GM12878 (cell line): ENCODE results near the gene PHC3. TPM values are rescaled to one million over a fixed set of nuclear protein-coding genes. Genes with fewer than 3 reads are reported as not detected.

Experiments used
- BACH1 ChIP-seq: fragments of 450-650 bp; IDR thresholded peaks from 2 replicates; pipeline ENCODE4 v1.6.1; 2017; ENCODE audit warnings: mild to moderate bottlenecking, borderline replicate concordance
- EGR1 ChIP-seq, 2 experiments: IDR thresholded peaks; 1 replicate in 1 of 2; 2 replicates in 1 of 2; pipeline ENCODE4 v1.6.1; 2011 to 2012; ENCODE audit warnings: low read depth in 2 of 2, low read length in 2 of 2, borderline replicate concordance in 1 of 2, mild to moderate bottlenecking in 1 of 2, moderate library complexity in 1 of 2
- KDM1A ChIP-seq: fragments of 200-600 bp; sonication (generic); IDR thresholded peaks from 2 replicates; pipeline ENCODE4 v1.6.1; 2016; ENCODE audit warnings: borderline replicate concordance
- MTA3 ChIP-seq: IDR thresholded peaks from 2 replicates; pipeline ENCODE4 v1.6.1; 2012; ENCODE audit warnings: low read length, inconsistent platforms, borderline replicate concordance
- NFYA ChIP-seq: IDR thresholded peaks from 2 replicates; pipeline ENCODE4 v1.6.1; 2011; ENCODE audit warnings: low read depth, mild to moderate bottlenecking, low read length, improper control_type of control experiment, borderline replicate concordance
- POLR2AphosphoS5 ChIP-seq: IDR thresholded peaks from 2 replicates; pipeline ENCODE4 v1.6.1; 2011; ENCODE audit warnings: mild to moderate bottlenecking, low read length, inconsistent platforms
- SKIL ChIP-seq: fragments of 450-650 bp; IDR thresholded peaks from 2 replicates; pipeline ENCODE4 v1.6.1; 2017; ENCODE audit warnings: mild to moderate bottlenecking, low read depth, inconsistent platforms; ENCODE audit not compliant: poor library complexity, severe bottlenecking
- SPI1 ChIP-seq: IDR thresholded peaks from 2 replicates; pipeline ENCODE4 v1.6.1; 2011; ENCODE audit warnings: low read depth, mild to moderate bottlenecking, low read length, moderate library complexity, borderline replicate concordance; ENCODE audit not compliant: insufficient read depth
- SRF ChIP-seq, 2 experiments: IDR thresholded peaks; 2 replicates each; pipeline ENCODE4 v1.6.1; 2011; ENCODE audit warnings: low read depth in 2 of 2, low read length in 2 of 2, mild to moderate bottlenecking in 1 of 2, moderate library complexity in 1 of 2
- YY1 ChIP-seq: IDR thresholded peaks from 2 replicates; pipeline ENCODE4 v1.6.1; 2011; ENCODE audit warnings: low read depth, mild to moderate bottlenecking, low read length
- ZNF207 ChIP-seq: fragments of 450-650 bp; IDR thresholded peaks from 2 replicates; pipeline ENCODE4 v1.6.1; 2014; ENCODE audit warnings: antibody characterized with exemption, mild to moderate bottlenecking, borderline replicate concordance
- ZNF622 ChIP-seq: fragments of 450-650 bp; IDR thresholded peaks from 2 replicates; pipeline ENCODE4 v1.6.1; 2017; ENCODE audit warnings: mild to moderate bottlenecking, inconsistent platforms
- polyA plus RNA-seq, 11 experiments: library from polyadenylated mRNA; depleted of rRNA in 4 of 11; unstranded in 6 of 11; stranded (reverse) in 5 of 11; fragments of >200 nt; fragmentation: Nextera tagmentation in 4 of 11; fragmentation: Illumina TruSeq in 1 of 11; extraction: Ambion mirVana in 4 of 11; extraction: Trizol in 1 of 11; gene quantifications; 1 replicate in 1 of 11; 2 replicates in 10 of 11; pipeline versions ENCODE4 v1.2.1 to v1.2.3, GENCODE V29; 2011 to 2016; ENCODE audit warnings: inconsistent platforms in 2 of 11, missing spikeins in 2 of 11, low read depth in 1 of 11
- total RNA-seq, 4 experiments: library from RNA; depleted of rRNA in 3 of 4; stranded (reverse); fragments of >200 nt in 3 of 4; fragmentation: Illumina TruSeq in 1 of 4; extraction: Trizol in 1 of 4; gene quantifications; 2 replicates each; pipeline versions ENCODE4 v1.2.1 to v1.2.3, GENCODE V29; 2013 to 2021

The PHC3 gene
- total and polyA plus RNA-seq, 10 of the 15 experiments (the other 5 are each of a cell fraction or from before 2014, with no cell fraction given), result 3.3 to 62.3 (median 22.1) TPM

- TF ChIP-seq MTA3, result peak; percentile 94; the same call in 1 of the 2 replicates
- TF ChIP-seq KDM1A, result no peak
- TF ChIP-seq EGR1 (IDR thresholded peaks at IDR 0.05; ENCODE audit: borderline replicate concordance in 1 of 2, low read depth in 2 of 2, low read length in 2 of 2), result no peak
- TF ChIP-seq SRF (IDR thresholded peaks at IDR 0.05; ENCODE audit: low read depth in 2 of 2, low read length in 2 of 2), result no peak
- no peak for TF ChIP-seq ZNF622
- TF ChIP-seq SKIL, result peak; percentile 54
- no peak for TF ChIP-seq SPI1
- no peak for TF ChIP-seq POLR2AphosphoS5
- TF ChIP-seq ZNF207, result no peak
- TF ChIP-seq NFYA, result no peak
- 0 out of 2 replicates have a peak, but pooled peaks have one; percentile 6 for TF ChIP-seq YY1
- no peak for TF ChIP-seq BACH1
These were observed 124.7 kb downstream of the PHC3 start (continued) for GRCh38 chr3:170056710-170057454.
